Measurements from ENCODE around the gene RIMS1. TPM values are rescaled to one million over a fixed set of nuclear protein-coding genes. Genes with fewer than 3 reads are reported as not detected.

The RIMS1 gene
- total and polyA plus RNA-seq, 2 of the 13 experiments (the other 11 are each of a cell fraction or from before 2014, with no cell fraction given), result not detected

GRCh38 chr6:72175916-72176315 lies 289.6 kb downstream of the RIMS1 start:
- FAIRE-seq (no peak), DNase-seq (ENCODE audit: low spot score) (no peak), ATAC-seq (no peak)
- H3K79me2 ChIP-seq (ENCODE audit: insufficient read depth, low read length), result no peaks in the 10 kb centered on the region
- H4K20me1 ChIP-seq (ENCODE audit: insufficient read depth, low read length), result no peaks in the 10 kb centered on the region
- POLR2A ChIA-PET, result no interaction called here
- no peaks in the 10 kb centered on the region for H3K9me3 ChIP-seq (ENCODE audit: low read length)
- H2AFZ ChIP-seq (ENCODE audit: low read length), result no peak overlapping the region
- CTCF ChIA-PET (ENCODE audit: low intra/inter-chr PET ratio, low total read pairs), result no interaction called here
- in situ Hi-C loops (cut with HindIII; ENCODE audit: extremely low pct_ligation_motif_present, low pct_unique_long_range_greater_than_20kb) (no loop called here), intact Hi-C loops (cut with micrococcal nuclease; ENCODE audit: unreplicated experiment) (no loop called here)
- H3K4me2 ChIP-seq (ENCODE audit: low read depth, low read length), result no peak overlapping the region
- no peaks in the 10 kb centered on the region for H3K27me3 ChIP-seq (ENCODE audit: control insufficient read depth in 1 of 2, insufficient read depth in 2 of 2, low read length in 2 of 2)
- BruUV-seq (replicated peaks), result no TSS peak
- TF ChIP-seq ZSCAN12 (CRISPR knock-in tag; IDR thresholded peaks at IDR 0.05) (no peak), NR0B2 (CRISPR knock-in tag; IDR thresholded peaks at IDR 0.05) (no peak), DZIP1 (CRISPR knock-in tag; IDR thresholded peaks at IDR 0.05) (no peak), MBD4 (IDR thresholded peaks at IDR 0.05; ENCODE audit: borderline replicate concordance, low read length) (no peak), TEAD3 (CRISPR knock-in tag; optimal IDR thresholded peaks at IDR 0.05; ENCODE audit: borderline replicate concordance) (no peak), ZNF12 (CRISPR knock-in tag; IDR thresholded peaks at IDR 0.05) (no peak), MZF1 (CRISPR knock-in tag; IDR thresholded peaks at IDR 0.05; ENCODE audit: borderline replicate concordance) (no peak), ZNF207 (IDR thresholded peaks at IDR 0.05; ENCODE audit: borderline replicate concordance) (no peak), GPN1 (CRISPR knock-in tag; IDR thresholded peaks at IDR 0.05; ENCODE audit: borderline replicate concordance) (no peak), FOXP1 (IDR thresholded peaks at IDR 0.05) (no peak), FOXP1 (CRISPR knock-in tag; IDR thresholded peaks at IDR 0.05) (no peak), TIGD3 (CRISPR knock-in tag; IDR thresholded peaks at IDR 0.05; ENCODE audit: borderline replicate concordance) (no peak), THYN1 (CRISPR knock-in tag; IDR thresholded peaks at IDR 0.05; ENCODE audit: borderline replicate concordance, low read depth) (no peak), SRSF4 (IDR thresholded peaks at IDR 0.05; ENCODE audit: low read depth, low read length, poor library complexity, severe bottlenecking) (no peak), ZNF44 (CRISPR knock-in tag; IDR thresholded peaks at IDR 0.05) (no peak)
- TF ChIP-seq, protein P1, sequence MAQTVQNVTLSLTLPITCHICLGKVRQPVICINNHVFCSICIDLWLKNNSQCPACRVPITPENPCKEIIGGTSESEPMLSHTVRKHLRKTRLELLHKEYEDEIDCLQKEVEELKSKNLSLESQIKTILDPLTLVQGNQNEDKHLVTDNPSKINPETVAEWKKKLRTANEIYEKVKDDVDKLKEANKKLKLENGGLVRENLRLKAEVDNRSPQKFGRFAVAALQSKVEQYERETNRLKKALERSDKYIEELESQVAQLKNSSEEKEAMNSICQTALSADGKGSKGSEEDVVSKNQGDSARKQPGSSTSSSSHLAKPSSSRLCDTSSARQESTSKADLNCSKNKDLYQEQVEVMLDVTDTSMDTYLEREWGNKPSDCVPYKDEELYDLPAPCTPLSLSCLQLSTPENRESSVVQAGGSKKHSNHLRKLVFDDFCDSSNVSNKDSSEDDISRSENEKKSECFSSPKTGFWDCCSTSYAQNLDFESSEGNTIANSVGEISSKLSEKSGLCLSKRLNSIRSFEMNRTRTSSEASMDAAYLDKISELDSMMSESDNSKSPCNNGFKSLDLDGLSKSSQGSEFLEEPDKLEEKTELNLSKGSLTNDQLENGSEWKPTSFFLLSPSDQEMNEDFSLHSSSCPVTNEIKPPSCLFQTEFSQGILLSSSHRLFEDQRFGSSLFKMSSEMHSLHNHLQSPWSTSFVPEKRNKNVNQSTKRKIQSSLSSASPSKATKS (CRISPR knock-in tag; IDR thresholded peaks at IDR 0.05), result no peak
- TF ChIP-seq, protein P2, sequence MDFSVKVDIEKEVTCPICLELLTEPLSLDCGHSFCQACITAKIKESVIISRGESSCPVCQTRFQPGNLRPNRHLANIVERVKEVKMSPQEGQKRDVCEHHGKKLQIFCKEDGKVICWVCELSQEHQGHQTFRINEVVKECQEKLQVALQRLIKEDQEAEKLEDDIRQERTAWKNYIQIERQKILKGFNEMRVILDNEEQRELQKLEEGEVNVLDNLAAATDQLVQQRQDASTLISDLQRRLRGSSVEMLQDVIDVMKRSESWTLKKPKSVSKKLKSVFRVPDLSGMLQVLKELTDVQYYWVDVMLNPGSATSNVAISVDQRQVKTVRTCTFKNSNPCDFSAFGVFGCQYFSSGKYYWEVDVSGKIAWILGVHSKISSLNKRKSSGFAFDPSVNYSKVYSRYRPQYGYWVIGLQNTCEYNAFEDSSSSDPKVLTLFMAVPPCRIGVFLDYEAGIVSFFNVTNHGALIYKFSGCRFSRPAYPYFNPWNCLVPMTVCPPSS (IDR thresholded peaks at IDR 0.05), result no peak
- TF ChIP-seq, protein P3, sequence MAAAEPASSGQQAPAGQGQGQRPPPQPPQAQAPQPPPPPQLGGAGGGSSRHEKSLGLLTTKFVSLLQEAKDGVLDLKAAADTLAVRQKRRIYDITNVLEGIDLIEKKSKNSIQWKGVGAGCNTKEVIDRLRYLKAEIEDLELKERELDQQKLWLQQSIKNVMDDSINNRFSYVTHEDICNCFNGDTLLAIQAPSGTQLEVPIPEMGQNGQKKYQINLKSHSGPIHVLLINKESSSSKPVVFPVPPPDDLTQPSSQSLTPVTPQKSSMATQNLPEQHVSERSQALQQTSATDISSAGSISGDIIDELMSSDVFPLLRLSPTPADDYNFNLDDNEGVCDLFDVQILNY (CRISPR knock-in tag; conservative IDR thresholded peaks at IDR 0.05), result no peak
- 2% methylated on average over 2 of the region's 2 CpGs for WGBS (ENCODE audit: low lambda C conversion rate)
- no peak overlapping the region for H3K27ac ChIP-seq (ENCODE audit: extremely low read length, insufficient read depth, low read length)
- no peaks in the 10 kb centered on the region for H3K4me1 ChIP-seq (ENCODE audit: insufficient read depth, low read length)
- no peaks in the 10 kb centered on the region for H3K36me3 ChIP-seq (replicated peaks in 1 of 2; ENCODE audit: control insufficient read depth in 1 of 2, insufficient read depth in 2 of 2, low read length in 2 of 2)
- no peak overlapping the region for H3K4me3 ChIP-seq (replicated peaks in 1 of 3; ENCODE audit: insufficient read depth in 1 of 3, low read depth in 2 of 3, low read length in 3 of 3)
- H3K9ac ChIP-seq (ENCODE audit: insufficient read depth, low read depth, low read length), result no peak overlapping the region

Measured in HepG2 (cell line).